Stomach (tissue), 9 donors: Measurements from ENCODE around the gene FRYL. TPM values are rescaled to one million over a fixed set of nuclear protein-coding genes. Genes with fewer than 3 reads are reported as not detected.
A peak's percentile ranks its signal among the peaks of the same experiment; 100 is the strongest.

ENCODE experiments used
- DNase-seq, 2 donors: peaks; one replicate each; pipeline versions ENCODE4 v3.0.0 to v3.0.0-alpha.2; 2013 to 2019
- H3K27ac ChIP-seq, 5 donors: fragments of 200-600 bp in 4 of 5; sonication (generic) in 4 of 5; one replicate each; pipeline ENCODE4 v1.5.1; 2013 to 2019; ENCODE audit warnings: mild to moderate bottlenecking in 1 of 5, moderate library complexity in 1 of 5
- H3K27me3 ChIP-seq, 3 donors: fragments of 200-600 bp; sonication (generic); one replicate each; pipeline ENCODE4 v1.5.1; 2017 to 2019; ENCODE audit warnings: mixed run types in 1 of 3
- H3K36me3 ChIP-seq, 4 donors: fragments of 200-600 bp; sonication (generic); 1 replicate in 3 of 4; 2 replicates in 1 of 4; pipeline ENCODE4 v1.5.1; 2016 to 2019
- H3K4me1 ChIP-seq, 4 donors: fragments of 200-600 bp; sonication (generic); one replicate each; pipeline ENCODE4 v1.5.1; 2016 to 2019
- H3K4me3 ChIP-seq, 4 donors: fragments of 200-600 bp; sonication (generic) in 3 of 4; one replicate each; pipeline ENCODE4 v1.5.1; 2016 to 2019; ENCODE audit warnings: mild to moderate bottlenecking in 1 of 4
- H3K9me3 ChIP-seq, 4 donors: fragments of 200-600 bp; sonication (generic); one replicate each; pipeline ENCODE4 v1.5.1; 2016 to 2019
- EP300 ChIP-seq: sonication (generic); formaldehyde crosslinking; IDR thresholded peaks from one replicate; pipeline ENCODE4 v1.6.1; 2017; ENCODE audit warnings: antibody characterized with exemption
- POLR2A ChIP-seq, 4 donors: fragments of 450-650 bp; IDR thresholded peaks; one replicate each; pipeline ENCODE4 v1.6.1; 2016; ENCODE audit warnings: antibody characterized with exemption in 4 of 4, control low read depth in 2 of 4, mild to moderate bottlenecking in 1 of 4, moderate library complexity in 1 of 4
- POLR2AphosphoS5 ChIP-seq, 3 donors: sonication (generic); formaldehyde crosslinking; IDR thresholded peaks; one replicate each; pipeline ENCODE4 v1.6.1; 2016; ENCODE audit warnings: antibody characterized with exemption in 3 of 3
- WGBS, 5 donors: extraction: QIAGEN DNeasy Blood & Tissue Kit in 3 of 5; methylation state at CpG; one replicate each; pipeline versions ENCODE4 v1.1.5 to v1.1.7; 2013 to 2018; 5-methylcytosine and 5-hydroxymethylcytosine counted together
- intact Hi-C: fragments of 100-400 bp; cut with DNase I; formaldehyde crosslinking; loops from one replicate; pipeline ENCODE4 v1.15.1; 2023; ENCODE audit warnings: low total_unique reads
- polyA plus RNA-seq, 3 donors: library from polyadenylated mRNA; stranded (reverse); fragments of 200-250 nt; gene quantifications; one replicate each; pipeline ENCODE4 v1.2.3, GENCODE V29; 2013
- total RNA-seq, 5 donors: library from RNA; depleted of rRNA; stranded (reverse); fragments of >200 nt; gene quantifications; one replicate each; pipeline versions ENCODE4 v1.1.0 to v1.2.3, GENCODE V29; 2014 to 2016
- TF ChIP-seq, protein P1 (sequence below), 7 experiments: fragments of 450-650 bp in 4 of 7; fragments of 200-600 bp in 3 of 7; sonication (generic) in 3 of 7; IDR thresholded peaks; one replicate each; pipeline ENCODE4 v1.5.1; 2016 to 2019; ENCODE audit warnings: antibody characterized with exemption in 7 of 7, control low read depth in 2 of 7, mild to moderate bottlenecking in 1 of 7
- donor health status: healthy with polysubstance abuse.
- donor health status: Bipolar disorder and iron deficiency.
- donor health status: healthy.

FRYL gene
- total and polyA plus RNA-seq, 8 donors, result 6.4 to 697 (median 67.0) TPM

DNA sequence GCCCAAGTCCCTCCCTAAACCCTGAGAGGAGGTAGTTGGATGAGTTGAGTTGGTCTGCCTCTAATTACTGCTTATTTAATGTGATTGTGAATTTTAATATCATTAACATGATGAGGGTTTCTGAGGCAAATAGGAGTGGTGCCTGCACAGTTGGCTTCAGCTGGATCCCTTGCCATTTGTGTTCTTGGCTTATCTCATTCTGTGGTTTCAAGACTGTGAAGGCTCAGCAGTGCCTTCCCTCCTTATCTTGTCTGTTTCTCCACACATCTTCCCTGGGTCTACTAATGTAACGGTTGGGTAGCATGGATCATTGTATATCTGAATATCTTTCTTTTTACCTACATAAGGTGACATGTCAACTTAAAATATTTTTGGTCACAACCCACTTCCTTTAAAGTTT lies 298.5 kb downstream of the FRYL start:
- H3K4me1 ChIP-seq, result peaks cover 9 to 19% (median 13%) of the 10 kb centered on the region in 4 donors
- DNase-seq, result peak in 1 of 2 donors; percentile 14
- 75 to 95% (median 83%) methylated on average over 1 of the region's 1 CpG for WGBS, 5 donors
- no peaks in the 10 kb centered on the region for H3K36me3 ChIP-seq
- TF ChIP-seq, protein P1, sequence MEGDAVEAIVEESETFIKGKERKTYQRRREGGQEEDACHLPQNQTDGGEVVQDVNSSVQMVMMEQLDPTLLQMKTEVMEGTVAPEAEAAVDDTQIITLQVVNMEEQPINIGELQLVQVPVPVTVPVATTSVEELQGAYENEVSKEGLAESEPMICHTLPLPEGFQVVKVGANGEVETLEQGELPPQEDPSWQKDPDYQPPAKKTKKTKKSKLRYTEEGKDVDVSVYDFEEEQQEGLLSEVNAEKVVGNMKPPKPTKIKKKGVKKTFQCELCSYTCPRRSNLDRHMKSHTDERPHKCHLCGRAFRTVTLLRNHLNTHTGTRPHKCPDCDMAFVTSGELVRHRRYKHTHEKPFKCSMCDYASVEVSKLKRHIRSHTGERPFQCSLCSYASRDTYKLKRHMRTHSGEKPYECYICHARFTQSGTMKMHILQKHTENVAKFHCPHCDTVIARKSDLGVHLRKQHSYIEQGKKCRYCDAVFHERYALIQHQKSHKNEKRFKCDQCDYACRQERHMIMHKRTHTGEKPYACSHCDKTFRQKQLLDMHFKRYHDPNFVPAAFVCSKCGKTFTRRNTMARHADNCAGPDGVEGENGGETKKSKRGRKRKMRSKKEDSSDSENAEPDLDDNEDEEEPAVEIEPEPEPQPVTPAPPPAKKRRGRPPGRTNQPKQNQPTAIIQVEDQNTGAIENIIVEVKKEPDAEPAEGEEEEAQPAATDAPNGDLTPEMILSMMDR (IDR thresholded peaks at IDR 0.05), result no peak
- TF ChIP-seq EP300 (no peak), POLR2AphosphoS5 (IDR thresholded peaks at IDR 0.05) (no peak), POLR2A (IDR thresholded peaks at IDR 0.05) (no peak)
- intact Hi-C loops, result no loop called here
- H3K27ac ChIP-seq, result no peak overlapping the region
- H3K9me3 ChIP-seq, result no peaks in the 10 kb centered on the region
- H3K4me3 ChIP-seq, result no peak overlapping the region
- H3K27me3 ChIP-seq, result peaks cover 0 to 62% (median 29%) of the 10 kb centered on the region in 3 donors

DNA sequence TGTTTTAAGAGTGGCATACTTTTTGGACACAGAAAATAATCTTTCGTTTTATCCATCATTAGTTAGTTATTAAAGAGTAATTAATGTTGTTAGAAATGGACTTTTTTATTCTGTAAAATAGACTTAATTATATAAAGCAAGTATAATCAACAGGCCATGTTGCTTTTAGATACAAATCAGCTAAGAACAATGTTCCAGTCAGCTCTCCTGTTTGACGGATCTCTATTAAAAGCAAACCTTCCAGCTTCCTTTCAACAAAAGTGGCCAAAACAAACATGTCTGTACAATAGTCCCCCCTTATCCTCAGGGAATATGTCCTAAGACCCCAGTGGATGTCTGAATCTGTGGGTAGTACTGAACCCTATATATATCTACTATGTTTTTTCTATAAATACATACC lies 301.8 kb downstream of the FRYL start:
- DNase-seq, result no peak
- no peak overlapping the region for H3K4me3 ChIP-seq
- H3K27me3 ChIP-seq, result peaks cover 0 to 29% (median 11%) of the 10 kb centered on the region in 3 donors
- intact Hi-C loops, result no loop called here
- no peaks in the 10 kb centered on the region for H3K9me3 ChIP-seq
- no peaks in the 10 kb centered on the region for H3K36me3 ChIP-seq
- WGBS, 5 donors, result 40 to 62% (median 50%) methylated on average over 2 of the region's 2 CpGs
- no peak overlapping the region for H3K27ac ChIP-seq
- TF ChIP-seq POLR2A (IDR thresholded peaks at IDR 0.05), result no peak
- TF ChIP-seq POLR2AphosphoS5 (IDR thresholded peaks at IDR 0.05), result no peak
- TF ChIP-seq EP300, result no peak
- TF ChIP-seq, protein P1 (IDR thresholded peaks at IDR 0.05), result no peak
- H3K4me1 ChIP-seq, result peaks cover under 1 to 5% (median 4%) of the 10 kb centered on the region in 4 donors

DNA sequence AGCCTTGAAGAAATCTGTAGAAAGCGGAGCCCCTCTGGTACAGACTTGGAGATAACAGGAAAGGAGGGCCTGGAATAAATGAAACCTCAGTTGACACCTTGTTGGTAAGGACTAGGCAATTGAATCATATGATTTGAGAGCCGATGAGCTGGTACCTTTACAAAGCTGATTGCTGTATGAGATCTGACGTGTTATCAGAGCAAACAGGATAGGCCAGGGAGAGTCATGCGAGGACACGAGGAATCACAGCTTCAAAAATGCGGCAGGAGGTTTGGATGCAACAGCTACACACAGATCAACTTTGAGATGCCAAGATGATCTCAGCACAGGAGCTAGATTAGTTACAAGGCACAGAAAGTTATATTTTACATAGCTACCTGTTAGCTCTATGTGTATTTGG lies 304.3 kb downstream of the FRYL start:
- Histone ChIP-seq H3K4me1 (no peaks in the 10 kb centered on the region), H3K27ac (no peak overlapping the region), H3K9me3 (no peaks in the 10 kb centered on the region), H3K4me3 (no peak overlapping the region), H3K36me3 (no peaks in the 10 kb centered on the region), H3K27me3 (peaks cover 0 to 4% (median 0%) of the 10 kb centered on the region in 3 donors)
- intact Hi-C loops, result no loop called here
- TF ChIP-seq EP300 (no peak), POLR2A (IDR thresholded peaks at IDR 0.05) (no peak), POLR2AphosphoS5 (IDR thresholded peaks at IDR 0.05) (no peak)
- TF ChIP-seq, protein P1 (IDR thresholded peaks at IDR 0.05), result no peak
- no peak for DNase-seq
- 77 to 82% (median 78%) methylated on average over 6 of the region's 6 CpGs for WGBS, 5 donors

DNA sequence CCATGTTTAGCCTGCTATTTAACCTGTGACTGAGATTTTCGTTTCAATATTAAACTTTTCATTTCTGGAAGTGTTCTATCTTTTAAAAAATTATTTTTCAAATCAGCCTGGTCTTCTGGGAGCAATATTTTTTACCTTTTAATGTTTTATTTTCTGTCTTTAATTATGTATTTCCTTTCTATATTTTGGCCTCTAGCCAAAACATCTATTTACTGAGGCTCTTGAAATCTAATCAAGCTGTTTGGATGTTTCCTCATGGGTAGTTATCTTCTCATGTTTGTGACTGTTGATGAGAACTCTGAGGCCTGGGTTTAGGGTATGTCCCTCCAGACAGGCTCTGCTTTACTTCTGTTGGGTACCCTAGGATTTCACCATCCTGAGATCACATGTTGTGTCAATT lies 307.3 kb downstream of the FRYL start:
- Histone ChIP-seq H3K27me3 (no peaks in the 10 kb centered on the region), H3K4me1 (no peaks in the 10 kb centered on the region), H3K27ac (no peak overlapping the region), H3K4me3 (no peak overlapping the region), H3K36me3 (no peaks in the 10 kb centered on the region), H3K9me3 (no peaks in the 10 kb centered on the region)
- no peak for TF ChIP-seq POLR2AphosphoS5 (IDR thresholded peaks at IDR 0.05)
- TF ChIP-seq EP300, result no peak
- TF ChIP-seq, protein P1 (IDR thresholded peaks at IDR 0.05), result no peak
- 82 to 92% (median 83%) methylated on average over 1 of the region's 1 CpG for WGBS, 5 donors
- intact Hi-C loops, result no loop called here
- no peak for DNase-seq
